GM23248 (cell line): ENCODE data around the gene SYNPO2.

Experiments used
- EZH2 ChIP-seq: fragments of 200-600 bp; sonication (generic); IDR thresholded peaks from 2 replicates; pipeline ENCODE4 v1.6.1; 2018; ENCODE audit warnings: antibody characterized with exemption, mild to moderate bottlenecking; ENCODE audit not compliant: insufficient read depth, poor library complexity, severe bottlenecking
- EZH2phosphoT487 ChIP-seq: fragments of 200-600 bp; sonication (generic); IDR thresholded peaks from 2 replicates; pipeline ENCODE4 v1.6.1; 2018; ENCODE audit warnings: antibody characterized with exemption, moderate library complexity, mild to moderate bottlenecking, low read depth; ENCODE audit not compliant: insufficient read depth

- TF ChIP-seq EZH2 (no peak), EZH2phosphoT487 (no peak)
Measured at GRCh38 chr4:118968813-118969212, 80.2 kb downstream of the SYNPO2 start.
